Kidney epithelial cell (primary cell): ENCODE data around the gene NUDT19. TPM values are rescaled to one million over a fixed set of nuclear protein-coding genes. Genes with fewer than 3 reads are reported as not detected.
"Not testable (repeated sequence)": the region's sequence is repeated elsewhere in the genome, so short reads cannot be mapped to it uniquely, and the experiment has no call there.

Experiments used
- DNase-seq: peaks from one replicate; pipeline ENCODE4 v3.0.0-alpha.2; 2010; ENCODE audit warnings: low read depth
- H3K27me3 ChIP-seq: 2 replicates; pipeline ENCODE4 v1.6.0; 2011; ENCODE audit warnings: low read length; ENCODE audit not compliant: control insufficient read depth, insufficient read depth
- H3K36me3 ChIP-seq: 2 replicates; pipeline ENCODE4 v1.5.1; 2011; ENCODE audit warnings: low read length; ENCODE audit not compliant: control insufficient read depth, insufficient read depth
- H3K4me3 ChIP-seq: 2 replicates; pipeline ENCODE4 v1.5.1; 2011; ENCODE audit warnings: low read depth, mild to moderate bottlenecking, control low read depth, low read length
- CTCF ChIP-seq: IDR thresholded peaks from 2 replicates; pipeline ENCODE4 v1.5.1; 2011; ENCODE audit warnings: mild to moderate bottlenecking, moderate library complexity, low read length, control low read depth, inconsistent platforms; ENCODE audit not compliant: insufficient read depth, poor library complexity, severe bottlenecking
- total RNA-seq: library from RNA; depleted of rRNA; stranded (reverse); fragments of >200 nt; gene quantifications from 2 replicates; pipeline ENCODE4 v1.2.3, GENCODE V29; 2015

NUDT19 gene
- total RNA-seq, 1 donor from 2014 or later, result 12.8 TPM

DNA sequence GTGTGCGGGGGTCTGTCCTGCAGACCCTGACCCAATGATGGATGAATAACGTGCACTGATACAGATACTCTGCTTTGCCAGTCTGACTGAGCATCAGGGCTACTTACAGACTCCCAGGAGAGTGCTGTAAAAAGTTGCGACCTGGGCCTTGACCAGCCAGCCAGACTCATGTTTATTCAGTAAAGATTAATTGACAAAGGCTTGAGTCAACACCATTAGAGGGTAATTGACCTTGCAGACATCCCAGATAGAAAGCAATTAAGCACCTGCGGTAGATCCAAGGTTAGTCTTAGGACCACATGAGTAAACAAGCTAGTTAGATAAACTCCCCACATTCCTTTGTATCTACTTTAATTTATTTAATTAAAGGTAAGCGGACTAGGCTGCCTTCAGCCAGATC, 10.4 kb downstream of the NUDT19 start:
- DNase-seq, result no peak
- H3K4me3 ChIP-seq, result no peak overlapping the region
- no peak for TF ChIP-seq CTCF
- no peaks in the 10 kb centered on the region for H3K27me3 ChIP-seq
- no peaks in the 10 kb centered on the region for H3K36me3 ChIP-seq

DNA sequence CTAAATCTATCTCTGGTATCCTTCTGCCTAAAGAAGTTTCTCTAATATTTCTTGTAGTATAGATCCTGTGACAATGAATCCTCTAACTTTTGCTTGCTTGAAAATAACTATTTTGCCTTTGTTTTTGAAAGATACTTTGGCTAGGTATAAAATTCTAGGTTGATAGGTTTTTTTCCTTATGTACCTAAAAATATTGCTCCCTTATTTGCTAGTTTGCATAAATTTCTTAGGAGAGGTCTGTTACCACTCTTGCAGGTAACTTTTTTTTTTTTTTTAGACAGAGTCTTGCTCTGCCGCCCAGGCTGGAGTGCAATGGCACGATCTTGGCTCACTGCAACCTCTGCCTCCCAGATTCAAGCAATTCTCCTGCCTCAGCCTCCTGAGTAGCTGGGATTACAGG, 12.4 kb downstream of the NUDT19 start:
- not testable (repeated sequence) for H3K27me3 ChIP-seq, DNase-seq, H3K36me3 ChIP-seq, H3K4me3 ChIP-seq

DNA sequence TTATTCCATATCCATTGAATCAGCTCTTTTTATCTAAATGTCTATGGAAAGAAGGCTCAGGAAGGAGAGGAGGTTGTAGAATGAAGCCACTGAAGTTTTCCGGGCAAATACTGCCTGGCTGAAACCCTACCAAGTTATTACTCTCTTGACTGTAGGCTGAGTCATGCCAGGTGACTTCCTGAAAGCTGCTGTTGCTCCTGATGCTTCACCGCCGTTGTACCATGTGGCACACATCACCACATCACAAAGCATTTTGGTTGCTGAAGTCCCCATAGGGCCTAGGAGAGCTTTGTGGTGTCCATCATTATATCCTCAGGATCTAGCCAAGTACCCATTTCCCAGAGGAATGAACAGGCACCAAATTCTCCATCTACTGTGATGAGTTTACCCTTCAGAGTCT, 16.8 kb downstream of the NUDT19 start:
- DNase-seq, result no peak
- no peak overlapping the region for H3K4me3 ChIP-seq
- no peak for TF ChIP-seq CTCF
- no peaks in the 10 kb centered on the region for H3K36me3 ChIP-seq
- no peaks in the 10 kb centered on the region for H3K27me3 ChIP-seq

DNA sequence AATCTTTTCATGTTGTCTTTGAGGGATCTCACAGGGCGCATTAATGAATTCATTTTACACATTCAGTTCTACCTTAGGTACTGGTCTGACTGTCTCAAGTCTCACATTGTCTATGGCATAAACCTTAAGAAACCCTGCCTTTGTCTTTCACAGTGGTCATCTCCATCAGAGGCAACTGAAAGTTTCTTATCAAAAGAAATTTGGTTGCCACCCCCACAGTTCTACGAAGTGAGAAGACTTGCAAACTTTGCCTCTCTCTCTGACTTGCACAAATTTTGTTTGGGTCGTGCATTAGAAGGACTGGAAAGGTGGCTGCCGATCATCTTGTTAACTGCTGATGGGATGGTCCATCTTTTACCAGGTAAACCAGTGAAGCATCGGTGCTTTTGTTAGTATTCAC, 17.4 kb downstream of the NUDT19 start:
- Histone ChIP-seq H3K27me3 (no peaks in the 10 kb centered on the region), H3K36me3 (no peaks in the 10 kb centered on the region), H3K4me3 (no peak overlapping the region)
- DNase-seq, result no peak
- TF ChIP-seq CTCF, result no peak

DNA sequence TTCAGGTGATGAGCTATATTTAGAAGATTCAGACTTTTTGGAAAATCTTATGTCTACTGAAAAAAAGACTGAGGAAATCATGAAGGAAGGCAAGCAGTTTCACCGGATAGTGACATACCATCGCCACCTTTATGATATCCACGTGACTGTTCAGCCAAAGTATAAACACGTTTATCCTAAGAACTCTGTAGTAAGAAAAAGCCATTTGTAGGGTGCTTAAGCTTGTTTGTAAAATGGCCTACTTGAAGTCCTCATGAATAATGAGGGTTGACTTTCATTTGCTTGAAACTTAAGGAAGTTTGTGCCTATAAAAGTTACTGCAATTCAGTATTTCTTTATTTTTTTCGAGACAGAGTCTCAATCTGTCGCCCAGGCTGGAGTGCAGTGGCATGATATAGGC, 20.1 kb downstream of the NUDT19 start:
- DNase-seq, result no peak
- Histone ChIP-seq H3K4me3 (no peak overlapping the region), H3K27me3 (no peaks in the 10 kb centered on the region), H3K36me3 (no peaks in the 10 kb centered on the region)
- no peak for TF ChIP-seq CTCF

GRCh38 chr19:32716203-32716602, 24.6 kb downstream of the NUDT19 start:
- H3K4me3 ChIP-seq, DNase-seq, H3K36me3 ChIP-seq, H3K27me3 ChIP-seq: not testable (repeated sequence)

- Histone ChIP-seq H3K4me3 (no peak overlapping the region), H3K27me3 (no peaks in the 10 kb centered on the region), H3K36me3 (no peaks in the 10 kb centered on the region)
- no peak for DNase-seq
- no peak for TF ChIP-seq CTCF
These were observed 25.9 kb downstream of the NUDT19 start for GRCh38 chr19:32717496-32717895.
